Karpas-422 (cell line): ENCODE measurements around the gene WBP1L. TPM values are rescaled to one million over a fixed set of nuclear protein-coding genes. Genes with fewer than 3 reads are reported as not detected.
"Not testable (repeated sequence)": the region's sequence is repeated elsewhere in the genome, so short reads cannot be mapped to it uniquely, and the experiment has no call there.

Source experiments
- DNase-seq: peaks from one replicate; pipeline ENCODE4 v3.0.0-alpha.2; 2015
- H2AFZ ChIP-seq: fragments of 200-600 bp; sonication (generic); 2 replicates; pipeline ENCODE4 v1.6.1; 2014; ENCODE audit warnings: antibody characterized with exemption, low read length, mixed read lengths
- H3K27ac ChIP-seq: fragments of 200-600 bp; sonication (generic); 2 replicates; pipeline ENCODE4 v1.5.1; 2014; ENCODE audit warnings: mild to moderate bottlenecking, low read length, moderate library complexity
- H3K27me3 ChIP-seq: fragments of 200-600 bp; sonication (generic); 2 replicates; pipeline ENCODE4 v1.6.1; 2014; ENCODE audit warnings: low read length, mixed read lengths
- H3K36me3 ChIP-seq: fragments of 200-600 bp; sonication (generic); 2 replicates; pipeline ENCODE4 v1.6.1; 2014; ENCODE audit warnings: low read length, mixed read lengths; ENCODE audit not compliant: insufficient read depth
- H3K4me1 ChIP-seq: fragments of 200-600 bp; sonication (generic); 2 replicates; pipeline ENCODE4 v1.6.1; 2014; ENCODE audit warnings: mild to moderate bottlenecking, low read length, mixed read lengths
- H3K4me2 ChIP-seq: fragments of 200-600 bp; sonication (generic); 2 replicates; pipeline ENCODE4 v1.6.1; 2014; ENCODE audit warnings: low read length, low read depth, mild to moderate bottlenecking; ENCODE audit not compliant: poor library complexity, severe bottlenecking
- H3K4me3 ChIP-seq: fragments of 200-600 bp; sonication (generic); 2 replicates; pipeline ENCODE4 v1.5.1; 2014; ENCODE audit warnings: mild to moderate bottlenecking, antibody characterized with exemption, low read length, mixed read lengths
- H3K79me2 ChIP-seq: fragments of 200-600 bp; sonication (generic); 2 replicates; pipeline ENCODE4 v1.6.1; 2014; ENCODE audit warnings: mild to moderate bottlenecking, low read length, mixed read lengths
- H3K9ac ChIP-seq: fragments of 200-600 bp; sonication (generic); 2 replicates; pipeline ENCODE4 v1.6.0; 2014; ENCODE audit warnings: low read length
- H3K9me2 ChIP-seq: fragments of 200-600 bp; sonication (generic), shearing (Covaris generic); replicated peaks from 2 replicates; pipeline ENCODE4 v1.6.0; 2014; ENCODE audit warnings: mild to moderate bottlenecking, low read length, moderate library complexity; ENCODE audit not compliant: insufficient read depth
- H3K9me3 ChIP-seq: fragments of 300-700, 200-600 bp; sonication (generic); 2 replicates; pipeline ENCODE4 v1.6.1; 2014; ENCODE audit warnings: low read length, mixed read lengths
- H4K20me1 ChIP-seq: fragments of 200-600 bp; sonication (generic); 2 replicates; pipeline ENCODE4 v1.6.1; 2014; ENCODE audit warnings: mild to moderate bottlenecking, antibody characterized with exemption, low read length, low read depth; ENCODE audit not compliant: insufficient read depth
- total RNA-seq: library from RNA; depleted of rRNA; stranded (reverse); fragments of >200 nt; shearing (Covaris generic); gene quantifications from 2 replicates; pipeline ENCODE4 v1.2.3, GENCODE V29; 2014; ENCODE audit warnings: low replicate concordance

Gene WBP1L
- total RNA-seq, 1 experiment from 2014 or later = 34.8 TPM

- Histone ChIP-seq H3K27me3 (no peaks in the 10 kb centered on the region), H3K36me3 (peaks cover 3% of the 10 kb centered on the region; the same call in 1 of the 2 replicates), H3K4me1 (peaks cover 15% of the 10 kb centered on the region), H2AFZ (no peak overlapping the region), H3K9me3 (no peaks in the 10 kb centered on the region), H3K4me3 (no peak overlapping the region), H3K79me2 (peaks cover 29% of the 10 kb centered on the region), H3K27ac (no peak overlapping the region), H3K4me2 (no peak overlapping the region), H4K20me1 (no peaks in the 10 kb centered on the region), H3K9ac (no peak overlapping the region), H3K9me2 (no peaks in the 10 kb centered on the region)
- no peak for DNase-seq
Measured at GRCh38 chr10:102741726-102742237, 2.0 kb upstream of the WBP1L start.

GRCh38 chr10:102742313-102742712, 1.4 kb upstream of the WBP1L start:
- not testable (repeated sequence) for H3K4me2 ChIP-seq, DNase-seq, H3K36me3 ChIP-seq, H3K4me3 ChIP-seq, H3K9me3 ChIP-seq, H2AFZ ChIP-seq, H3K9me2 ChIP-seq, H3K27ac ChIP-seq, H3K9ac ChIP-seq, H3K27me3 ChIP-seq, H4K20me1 ChIP-seq
- Histone ChIP-seq H3K4me1 (peaks cover 15% of the 10 kb centered on the region), H3K79me2 (peaks cover 33% of the 10 kb centered on the region)

- H3K9ac ChIP-seq = no peak overlapping the region
- H4K20me1 ChIP-seq = no peaks in the 10 kb centered on the region
- H3K79me2 ChIP-seq = peaks cover 40% of the 10 kb centered on the region
- no peak overlapping the region for H3K27ac ChIP-seq
- DNase-seq = no peak
- peak overlapping the region; percentile 57; the same call in 1 of the 2 replicates for H2AFZ ChIP-seq
- H3K4me3 ChIP-seq = no peak overlapping the region
- peaks cover 3% of the 10 kb centered on the region; the same call in 1 of the 2 replicates for H3K36me3 ChIP-seq
- peak overlapping the region; percentile 26 for H3K4me2 ChIP-seq
- H3K27me3 ChIP-seq = no peaks in the 10 kb centered on the region
- no peaks in the 10 kb centered on the region for H3K9me2 ChIP-seq
- H3K4me1 ChIP-seq = peaks cover 15% of the 10 kb centered on the region
- no peaks in the 10 kb centered on the region for H3K9me3 ChIP-seq
Measured at GRCh38 chr10:102743078-102743587, 615 bp upstream of the WBP1L start.

GRCh38 chr10:102744374-102745051, 765 bp downstream of the WBP1L start:
- no peaks in the 10 kb centered on the region for H3K36me3 ChIP-seq
- H2AFZ ChIP-seq = no peak overlapping the region
- H3K9me3 ChIP-seq = no peaks in the 10 kb centered on the region
- peaks cover 49% of the 10 kb centered on the region for H3K79me2 ChIP-seq
- H3K9ac ChIP-seq = peak overlapping the region; percentile 88
- no peaks in the 10 kb centered on the region for H3K9me2 ChIP-seq
- peak overlapping the region; percentile 40 for H3K27ac ChIP-seq
- peaks cover 15% of the 10 kb centered on the region for H3K4me1 ChIP-seq
- H4K20me1 ChIP-seq = no peaks in the 10 kb centered on the region
- peak overlapping the region; percentile 73 for H3K4me2 ChIP-seq
- no peaks in the 10 kb centered on the region for H3K27me3 ChIP-seq
- DNase-seq = peak; percentile 79
- peak overlapping the region; percentile 88 for H3K4me3 ChIP-seq

GRCh38 chr10:102745157-102745556, 1.4 kb downstream of the WBP1L start:
- peak overlapping the region; percentile 73 for H3K4me2 ChIP-seq
- H2AFZ ChIP-seq = no peak overlapping the region
- no peaks in the 10 kb centered on the region for H3K27me3 ChIP-seq
- peaks cover 51% of the 10 kb centered on the region for H3K79me2 ChIP-seq
- no peaks in the 10 kb centered on the region for H4K20me1 ChIP-seq
- H3K9ac ChIP-seq = peak overlapping the region; percentile 88
- H3K9me3 ChIP-seq = no peaks in the 10 kb centered on the region
- no peak for DNase-seq
- peak overlapping the region; percentile 88 for H3K4me3 ChIP-seq
- H3K36me3 ChIP-seq = no peaks in the 10 kb centered on the region
- no peaks in the 10 kb centered on the region for H3K9me2 ChIP-seq
- H3K27ac ChIP-seq = no peak overlapping the region; the same call in 1 of the 2 replicates
- H3K4me1 ChIP-seq = peaks cover 15% of the 10 kb centered on the region

GRCh38 chr10:102752266-102752930, 8.7 kb downstream of the WBP1L start:
- Histone ChIP-seq H3K27ac (no peak overlapping the region), H3K79me2 (peaks cover 75% of the 10 kb centered on the region), H3K4me3 (no peak overlapping the region), H3K36me3 (no peaks in the 10 kb centered on the region), H3K9ac (no peak overlapping the region), H3K4me2 (no peak overlapping the region), H3K9me3 (no peaks in the 10 kb centered on the region), H3K27me3 (no peaks in the 10 kb centered on the region), H4K20me1 (0 out of 2 replicates have a peak, but pooled peaks cover 5% of the 10 kb centered on the region), H3K4me1 (no peaks in the 10 kb centered on the region), H2AFZ (no peak overlapping the region), H3K9me2 (no peaks in the 10 kb centered on the region)
- no peak for DNase-seq

GRCh38 chr10:102752934-102753664, 9.4 kb downstream of the WBP1L start:
- H3K4me3 ChIP-seq = no peak overlapping the region
- 0 out of 2 replicates have a peak, but pooled peaks cover 5% of the 10 kb centered on the region for H4K20me1 ChIP-seq
- DNase-seq = peak; percentile 73
- no peak overlapping the region for H2AFZ ChIP-seq
- no peaks in the 10 kb centered on the region for H3K27me3 ChIP-seq
- H3K79me2 ChIP-seq = peaks cover 74% of the 10 kb centered on the region
- no peaks in the 10 kb centered on the region for H3K36me3 ChIP-seq
- no peak overlapping the region for H3K9ac ChIP-seq
- no peaks in the 10 kb centered on the region for H3K9me2 ChIP-seq
- H3K4me2 ChIP-seq = no peak overlapping the region
- H3K4me1 ChIP-seq = no peaks in the 10 kb centered on the region
- no peaks in the 10 kb centered on the region for H3K9me3 ChIP-seq
- no peak overlapping the region for H3K27ac ChIP-seq

- no peaks in the 10 kb centered on the region for H3K9me3 ChIP-seq
- H3K9ac ChIP-seq = no peak overlapping the region
- H3K27ac ChIP-seq = no peak overlapping the region
- no peak overlapping the region for H2AFZ ChIP-seq
- H3K4me3 ChIP-seq = no peak overlapping the region
- peaks cover 74% of the 10 kb centered on the region for H3K79me2 ChIP-seq
- H3K4me1 ChIP-seq = no peaks in the 10 kb centered on the region
- no peaks in the 10 kb centered on the region for H3K9me2 ChIP-seq
- 0 out of 2 replicates have a peak, but pooled peaks cover 5% of the 10 kb centered on the region for H4K20me1 ChIP-seq
- no peak overlapping the region for H3K4me2 ChIP-seq
- no peak for DNase-seq
- no peaks in the 10 kb centered on the region for H3K27me3 ChIP-seq
- H3K36me3 ChIP-seq = no peaks in the 10 kb centered on the region
Measured at GRCh38 chr10:102753718-102754117, 10.0 kb downstream of the WBP1L start.
